PC-3 (cell line): ENCODE results near the gene CHST11.

Source experiments
- CTCF ChIP-seq: fragments of 300-600 bp; sonication (generic); conservative IDR thresholded peaks from 2 replicates; pipeline ENCODE4 v1.5.1; 2017; ENCODE audit warnings: antibody characterized with exemption, low read depth, mild to moderate bottlenecking, low read length
- EZH2 ChIP-seq: fragments of 300-600 bp; sonication (generic); IDR thresholded peaks from one replicate; pipeline ENCODE4 v1.6.1; 2017; ENCODE audit warnings: antibody characterized with exemption, mild to moderate bottlenecking, low read length; ENCODE audit not compliant: unreplicated experiment
- EZH2phosphoT487 ChIP-seq: fragments of 300-600 bp; sonication (generic); IDR thresholded peaks from 2 replicates; pipeline ENCODE4 v1.6.1; 2018; ENCODE audit warnings: mild to moderate bottlenecking, antibody characterized with exemption, low read length, borderline replicate concordance

- TF ChIP-seq CTCF (no peak), EZH2 (no peak), EZH2phosphoT487 (no peak)
These were observed 214.0 kb downstream of the CHST11 start for GRCh38 chr12:104670439-104671408.
